B cell (primary cell): ENCODE measurements around the gene PORCN. TPM values are rescaled to one million over a fixed set of nuclear protein-coding genes. Genes with fewer than 3 reads are reported as not detected.

ENCODE experiments used
- ATAC-seq: fragments of 200-7000 bp; cut with Tn5 transposase; one replicate; pipeline ENCODE4 v1.10.0; 2021; ENCODE audit warnings: low read depth, mild to moderate bottlenecking, moderate number of reproducible peaks, moderate library complexity
- CTCF ChIA-PET: fragments of 350-600 bp; sonication (Branson Sonifier 250); formaldehyde crosslinking; loops from one replicate; lab custom pipeline; 2021; ENCODE audit warnings: antibody characterized with exemption, inconsistent platforms; lab: Charles Lee
- POLR2A ChIA-PET: fragments of 350-600 bp; sonication (Branson Sonifier 250); formaldehyde crosslinking; loops from one replicate; lab custom pipeline; 2021; ENCODE audit warnings: antibody characterized with exemption; lab: Charles Lee
- DNase-seq: peaks from one replicate; pipeline ENCODE4 v3.0.0; 2013
- H2AFZ ChIP-seq: 2 replicates; pipeline ENCODE4 v1.6.1; 2012; ENCODE audit warnings: mild to moderate bottlenecking, low read depth, low read length; ENCODE audit not compliant: insufficient read depth, poor library complexity, severe bottlenecking
- H3K27ac ChIP-seq, 2 donors: 1 replicate in 1 of 2; 2 replicates in 1 of 2; pipeline ENCODE4 v1.5.1; 2012 to 2013; ENCODE audit warnings: low read length in 2 of 2, mild to moderate bottlenecking in 2 of 2, moderate library complexity in 1 of 2
- H3K27me3 ChIP-seq, 4 experiments: fragments of 200-600 bp in 1 of 4; sonication (generic) in 1 of 4; replicated peaks in 1 of 4; 1 replicate in 2 of 4; 2 replicates in 2 of 4; pipeline versions ENCODE4 v1.6.1 to v1.7.0; 2013 to 2016; ENCODE audit warnings: low read length in 3 of 4, mild to moderate bottlenecking in 2 of 4, mixed read lengths in 1 of 4, moderate library complexity in 1 of 4; ENCODE audit not compliant: insufficient read depth in 4 of 4, control insufficient read depth in 3 of 4; ENCODE audit errors: control extremely low read depth in 1 of 4
- H3K36me3 ChIP-seq, 2 experiments: replicated peaks in 1 of 2; 1 replicate in 1 of 2; 2 replicates in 1 of 2; pipeline versions ENCODE4 v1.6.1 to v1.7.1; 2013; ENCODE audit warnings: low read length in 1 of 2; ENCODE audit not compliant: insufficient read depth in 2 of 2, control insufficient read depth in 1 of 2; ENCODE audit errors: control extremely low read depth in 1 of 2, extremely low read depth in 1 of 2
- H3K4me1 ChIP-seq, 2 donors: fragments of 200-600 bp in 1 of 2; sonication (generic) in 1 of 2; 1 replicate in 1 of 2; 2 replicates in 1 of 2; pipeline versions ENCODE4 v1.5.1 to v1.6.1; 2013 to 2017; ENCODE audit warnings: low read length in 2 of 2; ENCODE audit not compliant: control insufficient read depth in 2 of 2, insufficient read depth in 2 of 2
- H3K4me2 ChIP-seq: replicated peaks from 2 replicates; pipeline ENCODE3; 2012; ENCODE audit warnings: mild to moderate bottlenecking, low read depth, low read length; ENCODE audit not compliant: poor library complexity, severe bottlenecking
- H3K4me3 ChIP-seq, 5 experiments: fragments of 200-600 bp in 1 of 5; sonication (generic) in 1 of 5; 1 replicate in 3 of 5; 2 replicates in 2 of 5; pipeline versions ENCODE4 v1.5.1 to v1.7.0; 2011 to 2016; ENCODE audit warnings: low read length in 4 of 5, mild to moderate bottlenecking in 4 of 5, low read depth in 2 of 5, control low read depth in 1 of 5, moderate library complexity in 1 of 5; ENCODE audit not compliant: insufficient read depth in 1 of 5; ENCODE audit errors: control extremely low read depth in 1 of 5, extremely low read depth in 1 of 5
- H3K79me2 ChIP-seq: fragments of 200-600 bp; sonication (generic); one replicate; pipeline ENCODE4 v1.6.0; 2016; ENCODE audit warnings: low read length; ENCODE audit not compliant: control insufficient read depth, insufficient read depth
- H3K9ac ChIP-seq: fragments of 200-600 bp; sonication (generic); 2 replicates; pipeline ENCODE4 v1.6.1; 2017; ENCODE audit warnings: mild to moderate bottlenecking, low read length, moderate library complexity
- H3K9me3 ChIP-seq, 3 donors: one replicate each; pipeline versions ENCODE4 v1.6.1 to v1.7.1; 2013; ENCODE audit warnings: low read length in 2 of 3; ENCODE audit not compliant: control insufficient read depth in 2 of 3, insufficient read depth in 1 of 3; ENCODE audit errors: control extremely low read depth in 1 of 3
- H4K20me1 ChIP-seq: 2 replicates; pipeline ENCODE4 v1.6.0; 2012; ENCODE audit warnings: mild to moderate bottlenecking, low read length; ENCODE audit not compliant: insufficient read depth, control insufficient read depth, poor library complexity, severe bottlenecking
- H3K27ac Mint-ChIP-seq: one replicate; pipeline ENCODE4 v1.8.0; 2021; ENCODE audit warnings: mixed read lengths
- H3K27me3 Mint-ChIP-seq: one replicate; pipeline ENCODE4 v1.8.0; 2021; ENCODE audit warnings: mixed read lengths
- H3K4me1 Mint-ChIP-seq: one replicate; pipeline ENCODE4 v1.8.0; 2021; ENCODE audit warnings: mixed read lengths
- H3K4me3 Mint-ChIP-seq: one replicate; pipeline ENCODE4 v1.8.0; 2021; ENCODE audit warnings: mixed read lengths
- H3K9me3 Mint-ChIP-seq: one replicate; pipeline ENCODE4 v1.8.0; 2022; ENCODE audit warnings: mixed read lengths; ENCODE audit not compliant: insufficient read depth
- CTCF ChIP-seq: fragments of 200-600 bp; IDR thresholded peaks from one replicate; pipeline ENCODE4 v1.8.0; 2022; ENCODE audit warnings: antibody characterized with exemption, mild to moderate bottlenecking
- EZH2 ChIP-seq: IDR thresholded peaks from 2 replicates; pipeline ENCODE4 v1.6.1; 2012; ENCODE audit warnings: borderline replicate concordance, low read depth, mild to moderate bottlenecking, moderate library complexity, low read length; ENCODE audit not compliant: insufficient read depth, poor library complexity, severe bottlenecking
- WGBS: methylation state at CpG from one replicate; pipeline ENCODE4 v1.1.5; 2013; ENCODE audit warnings: missing lambda C conversion rate; ENCODE audit not compliant: insufficient coverage; 5-methylcytosine and 5-hydroxymethylcytosine counted together
- intact Hi-C: fragments of 100-400 bp; cut with micrococcal nuclease; formaldehyde crosslinking; loops from one replicate; pipeline ENCODE4 v1.10.0; 2022
- polyA plus RNA-seq: library from polyadenylated mRNA; depleted of rRNA; stranded (reverse); fragments of >200 nt; gene quantifications from 2 replicates; pipeline ENCODE4 v1.2.3, GENCODE V29; 2012
- total RNA-seq, 2 donors: library from RNA; stranded (reverse); fragments of 120-200 nt in 1 of 2; gene quantifications; 1 replicate in 1 of 2; 2 replicates in 1 of 2; pipeline versions ENCODE4 v1.2.3 to v1.2.4, GENCODE V29; 2013 to 2022

The PORCN gene
- total and polyA plus RNA-seq, 2 donors (not counting 1 experiment from before 2014, with no cell fraction given), result 12.8 to 18.5 TPM

- Histone ChIP-seq H3K4me3 (peak overlapping the region in 4 of 5 experiments; percentile 66 to 76 (median 74)), H3K36me3 (peaks cover 0 to 12% of the 10 kb centered on the region in 2 experiments), H3K27ac (peak overlapping the region; percentile 94 to 97), H3K9me3 (no peaks in the 10 kb centered on the region), H3K4me2 (peak overlapping the region; percentile 81), H3K4me1 (peaks cover 10 to 18% of the 10 kb centered on the region in 2 donors), H2AFZ (peak overlapping the region; percentile 69), H3K9ac (peak overlapping the region; percentile 93), H3K27me3 (no peaks in the 10 kb centered on the region), H4K20me1 (no peaks in the 10 kb centered on the region), H3K79me2 (peaks cover 19% of the 10 kb centered on the region)
- H3K27me3 Mint-ChIP-seq, result no peaks in the 10 kb centered on the region
- ChIA-PET CTCF (interaction anchor here (0.7 to 2.5 kb wide), 4 partner anchors 9 to 700 kb away, joined by 3 to 11 read pairs (median 3); no protein-coding TSS in a partner anchor), POLR2A (interaction anchor here (0.5 to 2.9 kb wide), 8 partner anchors 31 to 463 kb away, joined by 3 to 20 read pairs (median 5); partner anchors contain the start of genes HDAC6, PORCN, PQBP1 and RBM3)
- peaks cover 20% of the 10 kb centered on the region for H3K4me1 Mint-ChIP-seq
- peak overlapping the region; percentile 97 for H3K27ac Mint-ChIP-seq
- WGBS, result 1% methylated on average over 11 of the region's 12 CpGs
- DNase-seq (no peak), ATAC-seq (peak; percentile 50)
- no peak for TF ChIP-seq EZH2
- peak; percentile 12 for TF ChIP-seq CTCF
- H3K4me3 Mint-ChIP-seq, result peak overlapping the region; percentile 91
- no peaks in the 10 kb centered on the region for H3K9me3 Mint-ChIP-seq
- intact Hi-C loops, result no loop called here
These were observed 31.2 kb downstream of the PORCN start for GRCh38 chrX:48540028-48540375.

- no peaks in the 10 kb centered on the region for H3K27me3 ChIP-seq
- H3K9me3 ChIP-seq, result no peaks in the 10 kb centered on the region
- TF ChIP-seq EZH2 (no peak), CTCF (no peak)
- peak overlapping the region; percentile 94 to 97 for H3K27ac ChIP-seq
- H3K79me2 ChIP-seq, result peaks cover 19% of the 10 kb centered on the region
- no peaks in the 10 kb centered on the region for H4K20me1 ChIP-seq
- Mint-ChIP-seq H3K27me3 (no peaks in the 10 kb centered on the region), H3K27ac (peak overlapping the region; percentile 97), H3K4me3 (peak overlapping the region; percentile 91), H3K9me3 (no peaks in the 10 kb centered on the region), H3K4me1 (peaks cover 20% of the 10 kb centered on the region)
- H3K36me3 ChIP-seq, result peaks cover 0 to 13% of the 10 kb centered on the region in 2 experiments
- H3K4me1 ChIP-seq, result peaks cover 10 to 18% of the 10 kb centered on the region in 2 donors
- ChIA-PET POLR2A (interaction anchor here (0.6 to 2.9 kb wide), 6 partner anchors 30 to 358 kb away, joined by 3 to 20 read pairs (median 5); partner anchors contain the start of genes HDAC6, PORCN, PQBP1 and RBM3), CTCF (interaction anchor here (0.7 to 2.5 kb wide), 3 partner anchors 8 to 701 kb away, joined by 3 to 11 read pairs (median 3); no protein-coding TSS in a partner anchor)
- no peak for ATAC-seq
- H3K4me3 ChIP-seq, result peak overlapping the region in 4 of 5 experiments; percentile 66 to 76 (median 74)
- peak overlapping the region; percentile 93 for H3K9ac ChIP-seq
- intact Hi-C loops, result no loop called here
- peak overlapping the region; percentile 81 for H3K4me2 ChIP-seq
- no peak overlapping the region for H2AFZ ChIP-seq
- no peak for DNase-seq
- WGBS, result 88% methylated on average over 5 of the region's 7 CpGs
These were observed 31.7 kb downstream of the PORCN start for GRCh38 chrX:48540480-48540879.
